ENCODE results near the gene CCDC85C. TPM values are rescaled to one million over a fixed set of nuclear protein-coding genes. Genes with fewer than 3 reads are reported as not detected.

CCDC85C gene
- total and polyA plus RNA-seq, 9 donors: 2.1 to 28.4 (median 13.1) TPM

- Histone ChIP-seq H3K27ac (no peak overlapping the region), H3K4me1 (ENCODE audit: insufficient read depth) (peaks cover 2% of the 10 kb centered on the region), H3K27me3 (no peaks in the 10 kb centered on the region), H3K36me3 (no peaks in the 10 kb centered on the region), H3K4me3 (no peak overlapping the region), H3K9me3 (no peaks in the 10 kb centered on the region)
- 78 to 81% (median 78%) methylated on average over 24 to 27 of the region's 27 CpGs for WGBS, 3 donors
- intact Hi-C loops (cut with DNase I): loop anchor here in 2 of 4 donors (2.0 to 10.0 kb wide), 3 partner anchors 113 to 372 kb away; no protein-coding TSS in a partner anchor
- peak in 2 of 5 donors; percentile 29 to 33 for DNase-seq
- TF ChIP-seq POLR2A (IDR thresholded peaks at IDR 0.05) (no peak), EP300 (IDR thresholded peaks at IDR 0.05) (no peak)
- TF ChIP-seq, protein P1, sequence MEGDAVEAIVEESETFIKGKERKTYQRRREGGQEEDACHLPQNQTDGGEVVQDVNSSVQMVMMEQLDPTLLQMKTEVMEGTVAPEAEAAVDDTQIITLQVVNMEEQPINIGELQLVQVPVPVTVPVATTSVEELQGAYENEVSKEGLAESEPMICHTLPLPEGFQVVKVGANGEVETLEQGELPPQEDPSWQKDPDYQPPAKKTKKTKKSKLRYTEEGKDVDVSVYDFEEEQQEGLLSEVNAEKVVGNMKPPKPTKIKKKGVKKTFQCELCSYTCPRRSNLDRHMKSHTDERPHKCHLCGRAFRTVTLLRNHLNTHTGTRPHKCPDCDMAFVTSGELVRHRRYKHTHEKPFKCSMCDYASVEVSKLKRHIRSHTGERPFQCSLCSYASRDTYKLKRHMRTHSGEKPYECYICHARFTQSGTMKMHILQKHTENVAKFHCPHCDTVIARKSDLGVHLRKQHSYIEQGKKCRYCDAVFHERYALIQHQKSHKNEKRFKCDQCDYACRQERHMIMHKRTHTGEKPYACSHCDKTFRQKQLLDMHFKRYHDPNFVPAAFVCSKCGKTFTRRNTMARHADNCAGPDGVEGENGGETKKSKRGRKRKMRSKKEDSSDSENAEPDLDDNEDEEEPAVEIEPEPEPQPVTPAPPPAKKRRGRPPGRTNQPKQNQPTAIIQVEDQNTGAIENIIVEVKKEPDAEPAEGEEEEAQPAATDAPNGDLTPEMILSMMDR (IDR thresholded peaks at IDR 0.05): no peak
Observed at GRCh38 chr14:99515301-99516155, 88.5 kb downstream of the CCDC85C start.

DNA sequence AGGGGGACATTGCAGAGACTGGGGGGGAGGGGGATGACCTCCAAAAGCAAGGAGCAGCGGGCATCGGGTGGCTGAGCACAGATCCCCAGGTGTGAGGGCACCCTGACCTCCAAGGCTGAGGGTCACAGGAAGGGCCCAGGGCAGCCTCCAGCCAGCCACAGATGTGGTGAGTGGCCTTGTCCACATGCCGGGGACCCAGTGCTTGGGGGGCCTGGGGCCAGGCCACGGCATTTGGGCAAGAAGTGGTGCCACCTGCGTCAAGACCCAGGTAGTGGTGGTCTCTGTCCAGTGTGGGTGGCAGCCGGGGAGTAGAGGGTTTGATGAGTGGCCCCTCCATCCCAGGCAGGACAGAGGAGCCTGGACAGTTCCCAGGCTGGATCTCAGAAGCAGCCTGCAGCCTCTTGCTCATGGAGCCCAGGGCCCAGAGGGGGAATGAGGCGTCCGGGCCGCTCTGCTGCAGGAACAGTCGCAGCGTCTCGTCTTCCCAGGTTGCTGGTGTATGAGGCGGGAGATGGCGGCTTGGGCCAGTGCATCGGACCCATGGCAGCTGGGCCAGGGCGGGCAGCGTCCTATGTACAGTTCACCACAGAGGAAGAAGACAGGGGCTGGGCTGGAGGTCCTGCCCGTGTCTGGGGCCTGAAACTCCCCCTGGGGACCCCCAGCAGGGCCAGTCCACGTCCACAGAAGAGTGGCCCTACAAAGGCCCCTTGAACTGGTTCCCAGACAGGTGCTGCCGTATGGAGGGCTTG is 89.3 kb downstream of the CCDC85C start:
- Histone ChIP-seq H3K27me3 (no peaks in the 10 kb centered on the region), H3K4me3 (no peak overlapping the region), H3K4me1 (ENCODE audit: insufficient read depth) (peaks cover 2% of the 10 kb centered on the region), H3K9me3 (no peaks in the 10 kb centered on the region), H3K36me3 (no peaks in the 10 kb centered on the region), H3K27ac (no peak overlapping the region)
- WGBS, 3 donors: 86 to 89% (median 88%) methylated on average over 18 to 20 of the region's 20 CpGs
- DNase-seq: peak in 3 of 5 donors; percentile 16 to 43 (median 21)
- TF ChIP-seq EP300 (IDR thresholded peaks at IDR 0.05): no peak
- TF ChIP-seq POLR2A (IDR thresholded peaks at IDR 0.05): no peak
- TF ChIP-seq, protein P1 (IDR thresholded peaks at IDR 0.05): no peak
- intact Hi-C loops (cut with DNase I): loop anchor here in 2 of 4 donors (5.0 to 10.0 kb wide), 2 partner anchors 370 to 373 kb away; no protein-coding TSS in a partner anchor

DNA sequence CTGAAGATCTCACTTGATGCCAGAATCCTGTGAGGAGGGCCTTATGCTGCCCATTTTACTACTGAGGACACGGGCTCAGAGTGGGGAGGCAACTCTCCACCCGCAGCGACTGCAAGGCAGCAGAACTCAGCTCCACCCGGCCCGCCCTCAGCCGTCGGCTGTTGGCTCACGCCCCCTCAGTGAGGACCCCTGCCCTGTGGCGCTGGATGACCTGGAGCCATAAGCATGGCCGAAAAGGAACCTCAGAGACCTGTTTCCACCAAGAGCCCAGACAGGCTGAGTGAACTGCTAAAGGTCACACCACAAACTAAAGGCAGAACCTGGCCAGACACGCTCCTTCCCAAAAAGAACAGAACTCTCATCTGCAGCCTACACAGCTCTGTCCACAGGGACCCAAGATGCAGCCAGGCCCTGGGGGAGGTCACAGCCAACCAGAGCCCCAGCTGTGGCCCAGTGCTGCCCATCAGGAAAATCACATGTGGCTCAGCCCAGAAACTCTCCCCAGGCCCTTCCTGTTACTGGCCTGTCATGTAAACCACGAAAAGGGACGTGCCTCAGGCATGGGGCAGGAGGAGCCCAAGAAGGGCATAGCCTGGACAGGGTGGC is 90.0 kb downstream of the CCDC85C start:
- Histone ChIP-seq H3K27ac (no peak overlapping the region), H3K4me3 (no peak overlapping the region), H3K9me3 (no peaks in the 10 kb centered on the region), H3K4me1 (ENCODE audit: insufficient read depth) (peaks cover 2% of the 10 kb centered on the region), H3K36me3 (no peaks in the 10 kb centered on the region), H3K27me3 (no peaks in the 10 kb centered on the region)
- no peak for TF ChIP-seq POLR2A (IDR thresholded peaks at IDR 0.05)
- TF ChIP-seq, protein P1 (IDR thresholded peaks at IDR 0.05): no peak
- TF ChIP-seq EP300 (IDR thresholded peaks at IDR 0.05): no peak
- intact Hi-C loops (cut with DNase I): loop anchor here in 1 of 4 donors (10.0 kb wide), 1 partner anchor 371 kb away; no protein-coding TSS in a partner anchor
- no peak for DNase-seq
- 77 to 79% (median 77%) methylated on average over 9 to 13 of the region's 13 CpGs for WGBS, 3 donors

DNA sequence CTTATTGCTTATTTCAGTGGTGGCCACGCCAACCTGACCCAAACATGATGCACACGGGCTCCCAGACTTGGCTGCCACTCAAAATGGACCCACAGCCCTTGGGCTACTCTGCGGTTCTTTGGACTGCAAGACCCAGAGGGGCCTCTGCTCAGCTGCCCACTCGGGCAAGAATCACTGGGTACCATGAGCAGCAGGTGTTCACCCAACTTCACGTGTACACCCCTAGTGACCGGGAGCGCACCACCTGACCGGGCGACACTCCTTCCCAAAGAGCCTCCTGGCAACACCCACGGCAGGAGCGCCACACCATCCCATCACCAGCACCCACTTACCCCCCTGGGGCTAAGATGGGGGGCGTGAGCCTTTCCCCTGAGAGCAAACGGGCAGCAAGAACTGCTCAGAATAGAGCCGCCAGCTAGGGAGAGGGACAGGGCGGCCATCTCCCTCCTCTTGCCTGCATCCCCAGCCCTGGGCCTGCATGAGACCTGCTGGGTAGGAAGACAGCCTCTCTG is 90.8 kb downstream of the CCDC85C start:
- WGBS, 3 donors: 86 to 92% (median 90%) methylated on average over 14 to 15 of the region's 15 CpGs
- Histone ChIP-seq H3K4me1 (ENCODE audit: insufficient read depth) (no peaks in the 10 kb centered on the region), H3K27ac (no peak overlapping the region), H3K27me3 (no peaks in the 10 kb centered on the region), H3K4me3 (no peak overlapping the region), H3K36me3 (no peaks in the 10 kb centered on the region), H3K9me3 (no peaks in the 10 kb centered on the region)
- intact Hi-C loops (cut with DNase I): loop anchor here in 1 of 4 donors (10.0 kb wide), 1 partner anchor 372 kb away; no protein-coding TSS in a partner anchor
- DNase-seq: peak in 2 of 5 donors; percentile 33 to 35
- TF ChIP-seq, protein P1 (IDR thresholded peaks at IDR 0.05): no peak
- TF ChIP-seq POLR2A (IDR thresholded peaks at IDR 0.05): no peak
- no peak for TF ChIP-seq EP300 (IDR thresholded peaks at IDR 0.05)

All from ovary (tissue), 9 donors.